A673 (cell line): ENCODE measurements around the gene SPAG7.

Experiments
- EZH2 ChIP-seq: fragments of 200-600 bp; sonication (generic); IDR thresholded peaks from 2 replicates; pipeline ENCODE4 v1.6.1; 2017; ENCODE audit warnings: borderline replicate concordance, low read depth, mild to moderate bottlenecking, mixed read lengths, antibody characterized with exemption, low read length; ENCODE audit not compliant: poor library complexity, severe bottlenecking
- TF ChIP-seq, protein P1 (sequence below): fragments of 300-800, 200-600 bp; sonication (generic); conservative IDR thresholded peaks from 2 replicates; pipeline ENCODE4 v1.5.1; 2017; ENCODE audit warnings: low read depth, mild to moderate bottlenecking, antibody characterized with exemption, low read length, moderate library complexity, mixed read lengths

DNA sequence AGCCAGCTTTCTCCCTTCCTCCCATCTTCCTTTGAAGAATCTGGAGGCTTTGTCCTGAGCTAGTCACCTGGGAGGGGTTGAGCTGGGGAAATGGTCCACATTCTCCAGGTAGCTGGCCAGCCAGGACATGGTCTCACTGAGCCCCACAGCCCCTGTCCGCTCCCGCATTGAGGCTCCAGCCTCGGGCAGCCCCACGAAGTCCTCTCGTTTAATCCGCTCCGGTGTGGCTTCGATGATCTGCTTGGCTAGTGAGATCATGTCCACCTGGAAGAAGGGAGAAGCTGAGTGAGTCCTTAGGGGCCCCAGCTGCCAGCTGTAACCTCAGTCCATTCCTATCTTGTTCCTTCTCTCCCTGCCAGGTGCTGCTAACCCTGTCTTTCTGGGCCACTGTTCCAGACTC, 2.7 kb upstream of the SPAG7 start:
- TF ChIP-seq, protein P1, sequence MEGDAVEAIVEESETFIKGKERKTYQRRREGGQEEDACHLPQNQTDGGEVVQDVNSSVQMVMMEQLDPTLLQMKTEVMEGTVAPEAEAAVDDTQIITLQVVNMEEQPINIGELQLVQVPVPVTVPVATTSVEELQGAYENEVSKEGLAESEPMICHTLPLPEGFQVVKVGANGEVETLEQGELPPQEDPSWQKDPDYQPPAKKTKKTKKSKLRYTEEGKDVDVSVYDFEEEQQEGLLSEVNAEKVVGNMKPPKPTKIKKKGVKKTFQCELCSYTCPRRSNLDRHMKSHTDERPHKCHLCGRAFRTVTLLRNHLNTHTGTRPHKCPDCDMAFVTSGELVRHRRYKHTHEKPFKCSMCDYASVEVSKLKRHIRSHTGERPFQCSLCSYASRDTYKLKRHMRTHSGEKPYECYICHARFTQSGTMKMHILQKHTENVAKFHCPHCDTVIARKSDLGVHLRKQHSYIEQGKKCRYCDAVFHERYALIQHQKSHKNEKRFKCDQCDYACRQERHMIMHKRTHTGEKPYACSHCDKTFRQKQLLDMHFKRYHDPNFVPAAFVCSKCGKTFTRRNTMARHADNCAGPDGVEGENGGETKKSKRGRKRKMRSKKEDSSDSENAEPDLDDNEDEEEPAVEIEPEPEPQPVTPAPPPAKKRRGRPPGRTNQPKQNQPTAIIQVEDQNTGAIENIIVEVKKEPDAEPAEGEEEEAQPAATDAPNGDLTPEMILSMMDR = no peak
- no peak for TF ChIP-seq EZH2
